ENCODE data around the gene PHC2.
"Not testable (repeated sequence)": the region's sequence is repeated elsewhere in the genome, so short reads cannot be mapped to it uniquely, and the experiment has no call there.

The PHC2 gene

DNA sequence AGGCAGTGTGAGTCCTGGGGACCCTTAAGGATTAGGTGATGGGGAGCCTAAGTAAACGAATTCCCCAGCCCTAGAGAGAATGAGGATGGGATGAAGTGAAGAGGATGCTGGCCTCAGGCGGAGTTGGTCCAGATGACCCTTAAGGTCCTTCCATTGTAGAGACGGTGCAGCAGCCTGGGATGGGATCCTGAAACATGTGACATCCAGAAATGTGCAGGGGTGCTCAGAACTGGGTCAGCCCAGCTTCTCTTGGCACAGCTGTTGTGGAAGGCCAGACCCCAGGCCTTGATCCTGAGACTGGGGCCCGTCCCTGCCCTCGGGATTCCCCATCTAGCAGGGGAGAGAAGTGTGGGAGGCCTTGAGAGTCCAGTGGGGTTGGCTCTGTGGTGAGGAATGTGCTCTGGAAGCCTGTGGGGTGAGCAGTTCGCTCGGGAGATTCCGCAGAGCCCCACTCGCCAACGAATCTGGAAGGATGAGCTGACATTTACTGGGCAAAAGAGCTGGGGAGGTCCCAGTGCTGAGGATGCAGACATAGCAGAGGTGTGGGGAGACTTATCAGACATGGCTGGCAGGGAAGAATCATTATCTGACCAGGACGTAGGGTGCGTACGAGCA is 138.1 kb downstream of the PHC2 start:
- no peak for DNase-seq (ENCODE audit: low spot score)

- DNase-seq (ENCODE audit: low spot score), result not testable (repeated sequence)
These were observed 140.3 kb downstream of the PHC2 start for GRCh38 chr1:33290615-33291014.

- no peak for DNase-seq (ENCODE audit: low spot score)
These were observed 141.1 kb downstream of the PHC2 start for GRCh38 chr1:33289858-33290154.

GRCh38 chr1:33288976-33289857 is 141.7 kb downstream of the PHC2 start:
- DNase-seq (ENCODE audit: low spot score), result no peak

- no peak for DNase-seq (ENCODE audit: low spot score)
These were observed 143.6 kb downstream of the PHC2 start for GRCh38 chr1:33287317-33287716.

- DNase-seq (ENCODE audit: low spot score), result no peak
These were observed 144.3 kb downstream of the PHC2 start for GRCh38 chr1:33286451-33287185.

GRCh38 chr1:33284049-33284448 is 146.8 kb downstream of the PHC2 start:
- DNase-seq (ENCODE audit: low spot score), result no peak

- no peak for DNase-seq (ENCODE audit: low spot score)
These were observed 148.1 kb downstream of the PHC2 start for GRCh38 chr1:33282791-33283190.

DNA sequence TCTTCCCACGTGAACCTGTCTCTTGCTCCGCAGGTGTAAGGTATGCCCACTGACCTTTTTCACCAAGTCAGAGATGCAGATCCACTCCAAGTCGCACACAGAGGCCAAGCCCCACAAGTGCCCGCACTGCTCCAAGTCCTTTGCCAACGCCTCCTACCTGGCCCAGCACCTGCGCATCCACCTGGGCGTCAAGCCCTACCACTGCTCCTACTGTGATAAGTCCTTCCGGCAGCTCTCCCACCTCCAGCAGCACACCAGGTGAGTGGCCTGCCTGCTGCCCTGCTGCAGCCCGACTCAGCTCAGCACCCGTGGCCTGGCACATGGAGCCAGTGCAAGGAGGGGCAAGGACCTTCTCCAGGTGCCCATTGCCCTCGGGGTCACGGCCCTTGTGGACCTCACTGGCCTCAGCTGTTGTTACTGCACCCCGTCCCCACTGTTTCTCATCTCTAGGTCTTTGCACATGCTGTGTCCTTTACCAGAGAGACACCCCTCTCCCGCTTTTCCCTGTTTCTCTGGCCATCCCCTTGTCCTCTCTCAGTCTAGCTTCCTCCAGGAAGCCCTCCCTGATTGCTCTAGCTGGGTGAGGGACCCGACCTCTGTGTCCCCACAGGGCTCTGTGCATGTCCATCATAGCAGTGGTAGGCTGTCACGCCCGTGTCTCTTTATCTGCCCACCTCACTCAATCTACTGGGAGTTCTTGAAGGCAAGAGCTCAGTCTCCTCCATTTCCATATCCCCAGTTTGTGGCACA is 149.2 kb downstream of the PHC2 start:
- no peak for DNase-seq (ENCODE audit: low spot score)

GRCh38 chr1:33280091-33280661 is 150.7 kb downstream of the PHC2 start:
- DNase-seq (ENCODE audit: low spot score), result no peak

DNA sequence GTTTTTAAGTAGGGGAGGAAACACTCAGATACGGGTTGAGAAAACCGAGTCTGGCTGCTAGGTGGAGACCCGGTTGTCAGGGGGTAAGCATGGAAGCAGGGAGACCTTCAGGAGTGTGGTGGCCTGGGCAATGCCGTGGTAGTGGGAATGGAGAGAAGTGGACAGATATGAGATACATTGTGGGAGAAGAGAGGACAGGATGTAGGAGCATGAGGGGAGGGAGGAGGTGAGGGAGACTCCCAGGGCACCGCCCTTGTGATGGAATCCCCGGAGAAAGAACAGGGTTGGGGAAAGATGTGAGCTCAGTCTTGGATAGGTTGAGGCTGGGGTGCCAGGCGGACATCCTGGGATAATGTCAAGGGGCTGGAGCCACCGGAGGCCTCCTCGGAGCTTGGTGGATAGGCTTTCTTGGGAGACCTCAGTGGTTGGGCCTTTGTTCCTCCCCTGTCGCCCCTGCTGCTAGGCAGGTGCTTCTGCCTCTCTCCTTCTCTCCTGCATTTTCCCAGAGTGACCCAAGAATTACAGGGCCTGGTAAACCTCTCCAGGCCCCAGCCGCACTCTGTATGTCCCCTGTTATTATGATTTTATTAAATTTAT is 153.3 kb downstream of the PHC2 start:
- DNase-seq (ENCODE audit: low spot score), result no peak

- no peak for DNase-seq (ENCODE audit: low spot score)
These were observed 154.2 kb downstream of the PHC2 start for GRCh38 chr1:33276573-33277298.

DNA sequence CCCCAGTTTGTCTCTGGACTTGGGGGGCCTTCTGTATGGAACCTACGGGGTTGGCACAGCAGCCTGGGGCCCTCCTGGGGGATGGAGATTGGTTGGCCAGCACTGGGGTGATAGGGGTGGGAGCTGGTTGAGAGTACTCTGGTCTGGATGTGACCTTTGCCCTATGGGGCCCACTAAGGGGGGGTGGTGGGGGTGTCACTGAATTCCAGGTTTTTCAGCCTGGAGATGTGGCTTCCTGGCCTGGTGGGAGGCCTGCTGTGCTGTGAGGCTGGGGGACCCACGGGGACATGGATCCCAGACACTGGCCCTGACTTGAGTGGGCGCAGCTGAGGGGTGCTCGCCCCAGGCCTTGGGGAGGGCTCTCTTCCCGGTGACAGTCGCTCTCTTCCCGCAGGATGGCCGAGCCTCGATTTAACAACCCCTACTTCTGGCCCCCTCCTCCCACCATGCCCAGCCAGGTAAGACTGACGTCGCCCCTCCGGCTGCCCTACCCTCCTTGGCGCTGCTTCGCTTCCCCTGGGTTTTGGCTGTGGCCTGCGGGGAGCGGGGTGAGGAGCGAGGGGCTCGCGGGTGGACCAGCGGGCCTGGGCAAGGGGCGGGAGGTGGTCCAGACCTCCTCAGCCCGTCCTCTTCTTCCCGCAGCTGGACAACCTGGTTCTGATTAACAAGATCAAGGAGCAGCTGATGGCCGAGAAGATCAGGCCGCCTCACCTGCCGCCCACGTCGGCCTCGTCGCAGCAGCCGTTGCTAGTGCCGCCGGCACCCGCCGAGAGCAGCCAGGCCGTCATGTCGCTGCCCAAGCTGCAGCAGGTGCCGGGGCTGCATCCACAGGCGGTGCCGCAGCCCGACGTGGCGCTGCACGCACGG is 155.0 kb downstream of the PHC2 start:
- DNase-seq (ENCODE audit: low spot score), result no peak

- no peak for DNase-seq (ENCODE audit: low spot score)
These were observed 155.7 kb downstream of the PHC2 start for GRCh38 chr1:33275195-33275594.

DNA sequence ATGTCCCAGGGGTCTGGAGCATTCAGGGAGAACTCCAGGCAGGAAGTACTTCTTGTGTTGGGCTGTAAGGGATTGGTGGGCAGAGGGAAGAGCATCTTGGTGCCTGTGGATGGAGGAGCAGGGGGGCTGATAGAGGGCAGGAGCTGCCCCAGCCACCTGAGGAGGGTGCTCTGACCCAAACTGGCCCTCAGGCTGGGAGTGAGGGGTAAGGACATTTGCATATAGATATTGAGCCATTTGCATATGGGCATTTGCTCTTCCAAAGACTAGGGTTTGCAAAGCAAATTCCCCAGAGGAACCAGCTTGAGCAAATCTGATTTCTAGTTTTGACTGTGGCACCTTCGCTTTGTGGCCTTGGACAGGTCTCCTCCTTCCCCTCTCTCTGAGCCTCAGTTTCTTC is 156.4 kb downstream of the PHC2 start:
- DNase-seq (ENCODE audit: low spot score), result no peak

DNA sequence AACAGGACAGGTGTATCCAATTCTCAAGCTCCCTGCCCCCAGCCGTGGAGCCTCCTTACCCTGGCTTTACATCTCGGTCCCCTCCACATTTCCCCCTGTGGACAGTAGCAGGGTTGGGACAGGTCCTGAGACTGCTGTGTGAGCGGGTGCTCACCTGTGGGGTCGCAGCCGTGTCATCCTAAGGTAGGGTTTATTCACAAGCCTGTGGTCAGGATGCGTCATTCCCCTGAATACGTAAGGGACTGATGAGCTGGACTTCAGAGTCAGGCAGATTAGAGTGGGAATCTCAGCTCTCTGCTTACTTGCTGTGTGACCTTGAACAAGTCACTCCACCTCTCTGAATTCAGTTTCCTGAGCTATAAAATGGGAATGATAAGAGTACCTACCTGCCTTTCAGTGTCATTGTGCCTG is 156.9 kb downstream of the PHC2 start:
- DNase-seq (ENCODE audit: low spot score), result no peak

Measured in COLO829 (cell line).